Esophagus muscularis mucosa (tissue), 4 donors: ENCODE measurements around the gene NCMAP.

ENCODE experiments used
- CTCF ChIP-seq, 3 experiments: fragments of 200-600 bp in 2 of 3; fragments of 450-650 bp in 1 of 3; sonication (generic) in 2 of 3; IDR thresholded peaks; one replicate each; pipeline ENCODE4 v1.5.1; 2017 to 2019; ENCODE audit warnings: antibody characterized with exemption in 3 of 3, mild to moderate bottlenecking in 2 of 3, moderate library complexity in 1 of 3
- EP300 ChIP-seq: sonication (generic); formaldehyde crosslinking; IDR thresholded peaks from one replicate; pipeline ENCODE4 v1.6.1; 2017; ENCODE audit warnings: antibody characterized with exemption
- POLR2A ChIP-seq: fragments of 450-650 bp; IDR thresholded peaks from one replicate; pipeline ENCODE4 v1.6.1; 2017; ENCODE audit warnings: antibody characterized with exemption, moderate library complexity, mild to moderate bottlenecking, low read depth
- POLR2AphosphoS5 ChIP-seq, 2 donors: sonication (generic); formaldehyde crosslinking; IDR thresholded peaks; one replicate each; pipeline ENCODE4 v1.6.1; 2017; ENCODE audit warnings: antibody characterized with exemption in 2 of 2

- TF ChIP-seq CTCF (IDR thresholded peaks at IDR 0.05): no peak
- no peak for TF ChIP-seq POLR2A
- TF ChIP-seq POLR2AphosphoS5 (IDR thresholded peaks at IDR 0.05): no peak
- TF ChIP-seq EP300: no peak
Observed at GRCh38 chr1:24507405-24507804, 48.5 kb upstream of the NCMAP start.
